GM12801 (cell line): Measurements from ENCODE around the gene DMAC1.

Experiments
- CTCF ChIP-seq: IDR thresholded peaks from one replicate; pipeline ENCODE4 v1.5.1; 2011; ENCODE audit warnings: control low read depth; ENCODE audit not compliant: insufficient read length; ENCODE audit errors: extremely low read depth

DMAC1 gene

GRCh38 chr9:7783635-7784063, 15.9 kb downstream of the DMAC1 start:
- no peak for TF ChIP-seq CTCF

- no peak for TF ChIP-seq CTCF
These were observed 17.0 kb downstream of the DMAC1 start for GRCh38 chr9:7782400-7783120.

- no peak for TF ChIP-seq CTCF
These were observed 19.2 kb downstream of the DMAC1 start for GRCh38 chr9:7780261-7780988.

GRCh38 chr9:7778851-7779600, 20.6 kb downstream of the DMAC1 start:
- TF ChIP-seq CTCF, result no peak

- no peak for TF ChIP-seq CTCF
These were observed 21.8 kb downstream of the DMAC1 start for GRCh38 chr9:7777771-7778170.

- no peak for TF ChIP-seq CTCF
These were observed 29.5 kb downstream of the DMAC1 start for GRCh38 chr9:7770111-7770510.

- TF ChIP-seq CTCF, result no peak
These were observed 37.0 kb downstream of the DMAC1 start for GRCh38 chr9:7762600-7762999.
